Subcutaneous adipose tissue (tissue), 4 donors: ENCODE measurements around the gene HRG. TPM values are rescaled to one million over a fixed set of nuclear protein-coding genes. Genes with fewer than 3 reads are reported as not detected.

Experiments
- total RNA-seq, 4 donors: library from RNA; depleted of rRNA; stranded (reverse); fragments of >200 nt; gene quantifications; one replicate each; pipeline ENCODE4 v1.1.0, GENCODE V29; 2016
- TF ChIP-seq, protein P1 (sequence below): fragments of 450-650 bp; IDR thresholded peaks from one replicate; pipeline ENCODE4 v1.5.1; 2016; ENCODE audit warnings: low read depth, mild to moderate bottlenecking, control low read depth, antibody characterized with exemption, moderate library complexity

Gene HRG
- total RNA-seq, 4 donors from 2014 or later = not detected

DNA sequence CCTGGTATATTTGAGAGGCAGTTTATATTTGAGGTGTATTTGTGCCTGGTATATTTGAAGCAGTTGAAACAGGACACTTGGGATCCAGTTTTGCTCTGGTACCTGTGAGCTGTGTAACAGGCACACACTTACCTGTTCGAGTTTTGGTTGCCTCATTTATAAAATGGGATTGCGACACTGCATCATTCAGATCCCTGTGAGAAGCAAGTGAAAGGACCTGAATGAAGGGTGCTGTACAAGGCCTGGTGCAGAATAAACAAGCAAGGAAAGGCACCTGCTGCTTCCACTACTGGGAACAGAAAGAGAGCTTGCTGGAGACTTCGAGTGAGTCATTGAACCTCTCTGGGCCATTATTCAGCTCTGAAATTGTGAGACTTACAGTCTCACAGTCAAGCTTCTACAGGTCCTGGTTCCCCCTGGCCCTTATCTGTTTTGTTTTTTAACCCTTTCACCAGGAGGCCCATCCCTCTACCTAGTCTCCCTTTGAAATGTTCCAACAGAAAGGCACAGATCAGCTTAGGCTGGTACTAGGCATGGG, 14.1 kb upstream of the HRG start:
- TF ChIP-seq, protein P1, sequence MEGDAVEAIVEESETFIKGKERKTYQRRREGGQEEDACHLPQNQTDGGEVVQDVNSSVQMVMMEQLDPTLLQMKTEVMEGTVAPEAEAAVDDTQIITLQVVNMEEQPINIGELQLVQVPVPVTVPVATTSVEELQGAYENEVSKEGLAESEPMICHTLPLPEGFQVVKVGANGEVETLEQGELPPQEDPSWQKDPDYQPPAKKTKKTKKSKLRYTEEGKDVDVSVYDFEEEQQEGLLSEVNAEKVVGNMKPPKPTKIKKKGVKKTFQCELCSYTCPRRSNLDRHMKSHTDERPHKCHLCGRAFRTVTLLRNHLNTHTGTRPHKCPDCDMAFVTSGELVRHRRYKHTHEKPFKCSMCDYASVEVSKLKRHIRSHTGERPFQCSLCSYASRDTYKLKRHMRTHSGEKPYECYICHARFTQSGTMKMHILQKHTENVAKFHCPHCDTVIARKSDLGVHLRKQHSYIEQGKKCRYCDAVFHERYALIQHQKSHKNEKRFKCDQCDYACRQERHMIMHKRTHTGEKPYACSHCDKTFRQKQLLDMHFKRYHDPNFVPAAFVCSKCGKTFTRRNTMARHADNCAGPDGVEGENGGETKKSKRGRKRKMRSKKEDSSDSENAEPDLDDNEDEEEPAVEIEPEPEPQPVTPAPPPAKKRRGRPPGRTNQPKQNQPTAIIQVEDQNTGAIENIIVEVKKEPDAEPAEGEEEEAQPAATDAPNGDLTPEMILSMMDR = no peak

GRCh38 chr3:186653080-186653707, 12.6 kb upstream of the HRG start:
- TF ChIP-seq, protein P1 = no peak

GRCh38 chr3:186653984-186654383, 11.8 kb upstream of the HRG start:
- TF ChIP-seq, protein P1 = no peak

- TF ChIP-seq, protein P1 = no peak
Observed at GRCh38 chr3:186663361-186664118, 2.3 kb upstream of the HRG start.

DNA sequence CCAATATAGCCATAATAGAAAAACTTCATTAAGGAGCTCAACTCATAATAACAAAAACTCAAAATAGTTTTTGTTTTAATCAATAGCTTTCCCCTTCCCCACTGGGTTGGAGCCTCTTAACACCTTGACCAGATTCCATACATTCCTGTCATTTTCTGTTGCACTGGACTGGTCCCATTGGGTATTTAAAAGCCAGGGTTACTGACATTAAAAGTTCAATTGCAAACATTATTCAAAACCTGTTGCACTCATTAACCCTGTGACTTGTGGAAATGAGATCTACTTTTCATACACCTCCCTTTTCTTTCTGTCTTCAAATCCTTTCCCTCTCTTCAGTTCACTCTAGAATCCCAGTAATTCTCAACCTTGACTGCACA, 1.7 kb upstream of the HRG start:
- TF ChIP-seq, protein P1 = no peak

DNA sequence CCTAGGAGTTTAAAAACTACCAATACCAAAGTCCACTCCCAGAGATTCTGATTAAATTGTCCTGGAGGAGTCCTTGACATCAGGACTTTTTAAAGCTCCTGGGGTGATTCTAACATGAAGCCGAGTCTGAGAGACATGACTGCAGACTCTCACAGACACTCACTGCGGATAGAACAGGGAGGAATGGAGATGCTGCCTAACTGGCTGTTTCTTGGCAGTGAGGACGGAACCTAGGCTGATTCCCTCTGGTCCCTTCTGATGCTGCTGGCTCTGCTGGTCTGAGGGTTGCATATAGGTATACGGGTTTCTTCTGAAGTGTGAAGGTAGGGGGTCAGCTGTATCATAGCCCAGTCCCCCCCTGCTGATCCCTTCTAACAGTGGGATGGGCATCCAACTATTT, 1.3 kb upstream of the HRG start:
- TF ChIP-seq, protein P1 = no peak

- TF ChIP-seq, protein P1 = no peak
Observed at GRCh38 chr3:186668426-186668825, 2.6 kb downstream of the HRG start.
